ENCODE results near the gene ARF1. TPM values are rescaled to one million over a fixed set of nuclear protein-coding genes. Genes with fewer than 3 reads are reported as not detected.

Gene ARF1
- total RNA-seq, 2 donors from 2014 or later = 415 to 503 TPM

GRCh38 chr1:228101994-228102790, 19.7 kb downstream of the ARF1 start:
- peaks cover 20 to 27% of the 10 kb centered on the region in 2 donors for H3K4me1 Mint-ChIP-seq (ENCODE audit: low read depth in 2 of 2)
- ATAC-seq = peak; percentile 30 to 45
- H3K4me3 Mint-ChIP-seq = peak overlapping the region; percentile 91
- H3K27me3 Mint-ChIP-seq = no peaks in the 10 kb centered on the region
- no peak for DNase-seq (ENCODE audit: low spot score)
- H3K36me3 Mint-ChIP-seq = no peaks in the 10 kb centered on the region
- H3K9me3 Mint-ChIP-seq = no peaks in the 10 kb centered on the region
- no peak overlapping the region for H3K27ac Mint-ChIP-seq

GRCh38 chr1:228102791-228103620, 20.5 kb downstream of the ARF1 start, which contains the start of gene C1orf35:
TSS of gene C1orf35 (minus strand) at chr1:228103325. CDS start at chr1:228103227, 98 bp downstream.
- H3K27ac Mint-ChIP-seq = peak within 1 kb of the TSS; percentile 75 to 87

GRCh38 chr1:228104526-228105269, 22.2 kb downstream of the ARF1 start:
- peak overlapping the region; percentile 91 for H3K4me3 Mint-ChIP-seq
- ATAC-seq (no peak), DNase-seq (ENCODE audit: low spot score) (no peak)
- H3K27ac Mint-ChIP-seq = peak overlapping the region; percentile 49 to 87
- H3K27me3 Mint-ChIP-seq = no peaks in the 10 kb centered on the region
- no peaks in the 10 kb centered on the region for H3K9me3 Mint-ChIP-seq
- H3K36me3 Mint-ChIP-seq = no peaks in the 10 kb centered on the region
- H3K4me1 Mint-ChIP-seq (ENCODE audit: low read depth in 2 of 2) = peaks cover 21 to 31% of the 10 kb centered on the region in 2 donors

More at GRCh38 chr1:228102791-228103620, 20.5 kb downstream of the ARF1 start, which contains the start of gene C1orf35:
- ATAC-seq (peak; percentile 90 to 92), DNase-seq (ENCODE audit: low spot score) (peak; percentile 96)
- H3K4me1 Mint-ChIP-seq (ENCODE audit: low read depth in 2 of 2) = peaks cover 20 to 24% of the 10 kb centered on the region in 2 donors
- no peaks in the 10 kb centered on the region for H3K27me3 Mint-ChIP-seq
- no peaks in the 10 kb centered on the region for H3K9me3 Mint-ChIP-seq
- peak within 1 kb of the TSS; percentile 91 for H3K4me3 Mint-ChIP-seq
- H3K36me3 Mint-ChIP-seq = no peaks in the 10 kb centered on the region

- no peak for ATAC-seq
- H3K9me3 Mint-ChIP-seq = no peaks in the 10 kb centered on the region
- no peak overlapping the region for H3K4me3 Mint-ChIP-seq
- no peak for DNase-seq (ENCODE audit: low spot score)
- peak overlapping the region in 1 of 2 donors; percentile 87 for H3K27ac Mint-ChIP-seq
- peaks cover 25 to 36% of the 10 kb centered on the region in 2 donors for H3K4me1 Mint-ChIP-seq (ENCODE audit: low read depth in 2 of 2)
- H3K36me3 Mint-ChIP-seq = no peaks in the 10 kb centered on the region
- no peaks in the 10 kb centered on the region for H3K27me3 Mint-ChIP-seq
Measured at GRCh38 chr1:228105270-228105995, 22.9 kb downstream of the ARF1 start.

GRCh38 chr1:228105996-228106799, 23.7 kb downstream of the ARF1 start:
- Mint-ChIP-seq H3K27ac (peak overlapping the region in 1 of 2 donors; percentile 19), H3K36me3 (no peaks in the 10 kb centered on the region), H3K4me1 (ENCODE audit: low read depth in 2 of 2) (peaks cover 24 to 35% of the 10 kb centered on the region in 2 donors), H3K4me3 (no peak overlapping the region), H3K9me3 (no peaks in the 10 kb centered on the region), H3K27me3 (no peaks in the 10 kb centered on the region)
- DNase-seq (ENCODE audit: low spot score) (no peak), ATAC-seq (no peak)

- no peak for DNase-seq (ENCODE audit: low spot score)
- ATAC-seq = no peak
- Mint-ChIP-seq H3K4me1 (ENCODE audit: low read depth in 2 of 2) (peaks cover 19 to 29% of the 10 kb centered on the region in 2 donors), H3K27me3 (no peaks in the 10 kb centered on the region), H3K36me3 (no peaks in the 10 kb centered on the region), H3K4me3 (no peak overlapping the region), H3K9me3 (no peaks in the 10 kb centered on the region), H3K27ac (peak overlapping the region in 1 of 2 donors; percentile 19)
Measured at GRCh38 chr1:228106800-228107054, 24.2 kb downstream of the ARF1 start.

- Mint-ChIP-seq H3K4me1 (ENCODE audit: low read depth in 2 of 2) (peaks cover 19 to 29% of the 10 kb centered on the region in 2 donors), H3K9me3 (no peaks in the 10 kb centered on the region), H3K4me3 (peak overlapping the region; percentile 91)
Measured at GRCh38 chr1:228107636-228108035, 25.1 kb downstream of the ARF1 start.

GRCh38 chr1:228108055-228108690, 25.7 kb downstream of the ARF1 start:
- no peak for DNase-seq (ENCODE audit: low spot score)
- H3K9me3 Mint-ChIP-seq = no peaks in the 10 kb centered on the region
- ATAC-seq = no peak
- H3K27ac Mint-ChIP-seq = peak overlapping the region in 1 of 2 donors; percentile 73
- H3K36me3 Mint-ChIP-seq = no peaks in the 10 kb centered on the region
- H3K4me1 Mint-ChIP-seq (ENCODE audit: low read depth in 2 of 2) = peaks cover 17 to 29% of the 10 kb centered on the region in 2 donors
- no peaks in the 10 kb centered on the region for H3K27me3 Mint-ChIP-seq
- peak overlapping the region; percentile 91 for H3K4me3 Mint-ChIP-seq

More at GRCh38 chr1:228107636-228108035, 25.1 kb downstream of the ARF1 start:
- no peak for ATAC-seq
- Mint-ChIP-seq H3K36me3 (no peaks in the 10 kb centered on the region), H3K27me3 (no peaks in the 10 kb centered on the region), H3K27ac (no peak overlapping the region)
- DNase-seq (ENCODE audit: low spot score) = no peak

GRCh38 chr1:228108742-228109072, 26.2 kb downstream of the ARF1 start:
- no peak for DNase-seq (ENCODE audit: low spot score)
- Mint-ChIP-seq H3K27ac (peak overlapping the region; percentile 73 to 86), H3K4me1 (ENCODE audit: low read depth in 2 of 2) (peaks cover 14 to 26% of the 10 kb centered on the region in 2 donors), H3K4me3 (peak overlapping the region; percentile 91), H3K9me3 (no peaks in the 10 kb centered on the region), H3K36me3 (no peaks in the 10 kb centered on the region), H3K27me3 (no peaks in the 10 kb centered on the region)
- ATAC-seq = no peak

- no peaks in the 10 kb centered on the region for H3K9me3 Mint-ChIP-seq
- ATAC-seq = peak; percentile 98
- peaks cover 14 to 20% of the 10 kb centered on the region in 2 donors for H3K4me1 Mint-ChIP-seq (ENCODE audit: low read depth in 2 of 2)
- no peaks in the 10 kb centered on the region for H3K36me3 Mint-ChIP-seq
- H3K27me3 Mint-ChIP-seq = no peaks in the 10 kb centered on the region
- DNase-seq (ENCODE audit: low spot score) = peak; percentile 97
- peak within 1 kb of the TSS; percentile 91 for H3K4me3 Mint-ChIP-seq
- peak within 1 kb of the TSS; percentile 73 to 86 for H3K27ac Mint-ChIP-seq
Measured at GRCh38 chr1:228109073-228109961, 26.8 kb downstream of the ARF1 start, which contains the start of gene MRPL55. TSS of gene MRPL55 (minus strand) at chr1:228109299. CDS start at chr1:228108260, 1,039 bp downstream.

GRCh38 chr1:228109962-228110488, 27.5 kb downstream of the ARF1 start:
- no peaks in the 10 kb centered on the region for H3K9me3 Mint-ChIP-seq
- ATAC-seq = no peak
- H3K36me3 Mint-ChIP-seq = no peaks in the 10 kb centered on the region
- H3K4me1 Mint-ChIP-seq (ENCODE audit: low read depth in 2 of 2) = peaks cover 14 to 16% of the 10 kb centered on the region in 2 donors
- DNase-seq (ENCODE audit: low spot score) = no peak
- H3K4me3 Mint-ChIP-seq = peak overlapping the region; percentile 91
- H3K27ac Mint-ChIP-seq = peak overlapping the region; percentile 73 to 86
- no peaks in the 10 kb centered on the region for H3K27me3 Mint-ChIP-seq
